ENCODE results near the gene WDR43. TPM values are rescaled to one million over a fixed set of nuclear protein-coding genes. Genes with fewer than 3 reads are reported as not detected.
A peak's percentile ranks its signal among the peaks of the same experiment; 100 is the strongest.

WDR43 gene
- total and polyA plus RNA-seq, 9 of the 15 experiments (the other 6 are each of a cell fraction or from before 2014, with no cell fraction given), result 34.6 to 197 (median 105) TPM

- TF ChIP-seq MITF (IDR thresholded peaks at IDR 0.05) (no peak; the same call in 1 of the 2 replicates), TBL1XR1 (IDR thresholded peaks at IDR 0.05; ENCODE audit: low read length in 2 of 2) (peak in 1 of 2 experiments; percentile 99; a peak in 3 of 4 replicates), TEAD1 (CRISPR knock-in tag; IDR thresholded peaks at IDR 0.05) (no peak; a peak in 1 of 4 replicates), ZNF347 (CRISPR knock-in tag; IDR thresholded peaks at IDR 0.05; ENCODE audit: low read depth) (no peak), THRAP3 (IDR thresholded peaks at IDR 0.05; ENCODE audit: borderline replicate concordance) (no peak), GATA2 (CRISPR knock-in tag; IDR thresholded peaks at IDR 0.05) (no peak), RCOR1 (IDR thresholded peaks at IDR 0.05; ENCODE audit: borderline replicate concordance in 1 of 2, low read depth in 2 of 2, low read length in 2 of 2) (peak; percentile 9 to 18; a peak in 1 of 4 replicates), POLR2A (conservative IDR thresholded peaks at IDR 0.05) (peak; percentile 98), RBM22 (IDR thresholded peaks at IDR 0.05; ENCODE audit: low read depth, low read length, poor library complexity, severe bottlenecking) (no peak), OTX1 (CRISPR knock-in tag; IDR thresholded peaks at IDR 0.05) (no peak), ZNF717 (CRISPR knock-in tag; IDR thresholded peaks at IDR 0.05) (no peak), CHD4 (IDR thresholded peaks at IDR 0.05; ENCODE audit: insufficient read depth, insufficient replicate concordance, low read depth, low read length, poor library complexity, severe bottlenecking) (no peak), ZNF75A (CRISPR knock-in tag; IDR thresholded peaks at IDR 0.05) (no peak), RFX5 (IDR thresholded peaks at IDR 0.05; ENCODE audit: low read depth, low read length) (no peak), HMG20B (CRISPR knock-in tag; IDR thresholded peaks at IDR 0.05) (no peak), MNT (conservative IDR thresholded peaks at IDR 0.05) (peak; percentile 95 to 98), KDM1A (IDR thresholded peaks at IDR 0.05) (no peak), ZNF12 (CRISPR knock-in tag; IDR thresholded peaks at IDR 0.05) (no peak), ZNF512 (tag; IDR thresholded peaks at IDR 0.05) (no peak)
Observed at GRCh38 chr2:28870146-28870891, 24.1 kb upstream of the WDR43 start, which contains the start of gene TRMT61B (continued).
